Measurements from ENCODE around the gene GYPA.
"Not testable (repeated sequence)": the region's sequence is repeated elsewhere in the genome, so short reads cannot be mapped to it uniquely, and the experiment has no call there.

GYPA gene

GRCh38 chr4:144140594-144141295 is at the start of gene GYPA:
GYPA (minus strand) TSS chr4:144140718; CDS start chr4:144140635, 83 bp downstream.
- DNase-seq (ENCODE audit: low read depth); H3K4me3 ChIP-seq (ENCODE audit: low read depth, low read length): not testable (repeated sequence)

- no peak for DNase-seq (ENCODE audit: low read depth)
- no peak for TF ChIP-seq MAX (IDR thresholded peaks at IDR 0.05; ENCODE audit: low read depth, low read length)
- TF ChIP-seq POLR2A (IDR thresholded peaks at IDR 0.05; ENCODE audit: extremely low read depth, insufficient read length): no peak
- TF ChIP-seq MYC (IDR thresholded peaks at IDR 0.05; ENCODE audit: low read depth, low read length): no peak
- H3K4me3 ChIP-seq (ENCODE audit: low read depth, low read length): no peak overlapping the region
These were observed 49.5 kb upstream of the GYPA start for GRCh38 chr4:144190009-144190408.

- DNase-seq (ENCODE audit: low read depth): no peak
- H3K4me3 ChIP-seq (ENCODE audit: low read depth, low read length): no peak overlapping the region
- no peak for TF ChIP-seq MYC (IDR thresholded peaks at IDR 0.05; ENCODE audit: low read depth, low read length)
- TF ChIP-seq POLR2A (IDR thresholded peaks at IDR 0.05; ENCODE audit: extremely low read depth, insufficient read length): no peak
- no peak for TF ChIP-seq CTCF (IDR thresholded peaks at IDR 0.05; ENCODE audit: low read depth, low read length)
- no peak for TF ChIP-seq MAX (IDR thresholded peaks at IDR 0.05; ENCODE audit: low read depth, low read length)
These were observed 48.6 kb upstream of the GYPA start for GRCh38 chr4:144189121-144189520.

GRCh38 chr4:144185086-144185485 is 44.6 kb upstream of the GYPA start:
- no peak for DNase-seq (ENCODE audit: low read depth)
- TF ChIP-seq MAX (IDR thresholded peaks at IDR 0.05; ENCODE audit: low read depth, low read length): no peak
- no peak for TF ChIP-seq POLR2A (IDR thresholded peaks at IDR 0.05; ENCODE audit: extremely low read depth, insufficient read length)
- TF ChIP-seq MYC (IDR thresholded peaks at IDR 0.05; ENCODE audit: low read depth, low read length): no peak
- no peak for TF ChIP-seq CTCF (IDR thresholded peaks at IDR 0.05; ENCODE audit: low read depth, low read length)
- H3K4me3 ChIP-seq (ENCODE audit: low read depth, low read length): no peak overlapping the region

GRCh38 chr4:144183165-144183564 is 42.6 kb upstream of the GYPA start:
- no peak for DNase-seq (ENCODE audit: low read depth)
- TF ChIP-seq CTCF (IDR thresholded peaks at IDR 0.05; ENCODE audit: low read depth, low read length) (no peak), MYC (IDR thresholded peaks at IDR 0.05; ENCODE audit: low read depth, low read length) (no peak), MAX (IDR thresholded peaks at IDR 0.05; ENCODE audit: low read depth, low read length) (no peak)
- no peak overlapping the region for H3K4me3 ChIP-seq (ENCODE audit: low read depth, low read length)

GRCh38 chr4:144181391-144181790 is 40.9 kb upstream of the GYPA start:
- DNase-seq (ENCODE audit: low read depth): no peak
- H3K4me3 ChIP-seq (ENCODE audit: low read depth, low read length): no peak overlapping the region

More at GRCh38 chr4:144181391-144181790, 40.9 kb upstream of the GYPA start:
- TF ChIP-seq CTCF (IDR thresholded peaks at IDR 0.05; ENCODE audit: low read depth, low read length): no peak
- TF ChIP-seq MAX (IDR thresholded peaks at IDR 0.05; ENCODE audit: low read depth, low read length): no peak
- TF ChIP-seq POLR2A (IDR thresholded peaks at IDR 0.05; ENCODE audit: extremely low read depth, insufficient read length): no peak
- TF ChIP-seq MYC (IDR thresholded peaks at IDR 0.05; ENCODE audit: low read depth, low read length): no peak
